DMS 273 treated with DMSO at 0.1 percent for 48 hours (cell line): ENCODE measurements around the gene SLC33A1.
"Not testable (repeated sequence)": the region's sequence is repeated elsewhere in the genome, so short reads cannot be mapped to it uniquely, and the experiment has no call there.

Source experiments
- DNase-seq: peaks from one replicate; lab custom pipeline; 2025; lab: John Stamatoyannopoulos, UW

The SLC33A1 gene

GRCh38 chr3:155861476-155862183 is 7.4 kb upstream of the SLC33A1 start:
- DNase-seq, result no peak

DNA sequence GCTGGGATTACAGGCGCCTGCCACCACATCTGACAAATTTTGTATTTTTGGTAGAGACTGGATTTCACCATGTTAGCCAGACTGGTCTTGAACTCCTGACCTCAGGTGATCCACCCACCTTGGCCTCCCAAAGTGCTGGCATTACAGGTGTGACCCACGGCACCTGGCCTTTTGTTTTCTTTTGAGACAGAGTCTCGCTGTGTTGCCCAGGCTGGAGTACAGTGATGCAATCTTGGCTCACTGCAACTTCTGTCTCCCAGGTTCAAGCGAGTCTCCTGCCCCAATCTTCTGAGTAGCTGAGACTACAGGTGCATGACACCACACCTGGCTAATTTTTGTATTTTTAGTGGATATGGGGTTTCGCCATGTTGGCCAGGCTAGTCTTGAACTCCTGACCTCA is 6.2 kb upstream of the SLC33A1 start:
- DNase-seq, result not testable (repeated sequence)

DNA sequence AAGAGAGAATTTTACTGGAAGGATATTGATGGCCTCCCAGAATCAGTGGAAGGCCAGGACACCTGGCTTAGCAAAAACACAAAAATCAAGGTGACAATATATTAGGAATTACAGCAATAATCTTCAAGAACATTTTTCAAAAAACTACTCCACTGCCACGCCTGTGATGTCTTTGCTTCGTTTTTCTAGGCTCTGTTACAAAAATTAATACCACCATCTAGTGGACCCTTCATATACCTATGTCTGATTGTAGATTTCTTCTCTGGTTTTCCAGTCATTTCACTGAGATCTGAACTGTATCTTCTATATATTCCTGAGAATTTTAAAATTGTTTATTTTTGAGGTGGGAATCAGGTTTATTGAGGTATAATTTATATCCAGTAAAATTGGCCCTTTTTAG is 5.6 kb upstream of the SLC33A1 start:
- DNase-seq, result no peak

DNA sequence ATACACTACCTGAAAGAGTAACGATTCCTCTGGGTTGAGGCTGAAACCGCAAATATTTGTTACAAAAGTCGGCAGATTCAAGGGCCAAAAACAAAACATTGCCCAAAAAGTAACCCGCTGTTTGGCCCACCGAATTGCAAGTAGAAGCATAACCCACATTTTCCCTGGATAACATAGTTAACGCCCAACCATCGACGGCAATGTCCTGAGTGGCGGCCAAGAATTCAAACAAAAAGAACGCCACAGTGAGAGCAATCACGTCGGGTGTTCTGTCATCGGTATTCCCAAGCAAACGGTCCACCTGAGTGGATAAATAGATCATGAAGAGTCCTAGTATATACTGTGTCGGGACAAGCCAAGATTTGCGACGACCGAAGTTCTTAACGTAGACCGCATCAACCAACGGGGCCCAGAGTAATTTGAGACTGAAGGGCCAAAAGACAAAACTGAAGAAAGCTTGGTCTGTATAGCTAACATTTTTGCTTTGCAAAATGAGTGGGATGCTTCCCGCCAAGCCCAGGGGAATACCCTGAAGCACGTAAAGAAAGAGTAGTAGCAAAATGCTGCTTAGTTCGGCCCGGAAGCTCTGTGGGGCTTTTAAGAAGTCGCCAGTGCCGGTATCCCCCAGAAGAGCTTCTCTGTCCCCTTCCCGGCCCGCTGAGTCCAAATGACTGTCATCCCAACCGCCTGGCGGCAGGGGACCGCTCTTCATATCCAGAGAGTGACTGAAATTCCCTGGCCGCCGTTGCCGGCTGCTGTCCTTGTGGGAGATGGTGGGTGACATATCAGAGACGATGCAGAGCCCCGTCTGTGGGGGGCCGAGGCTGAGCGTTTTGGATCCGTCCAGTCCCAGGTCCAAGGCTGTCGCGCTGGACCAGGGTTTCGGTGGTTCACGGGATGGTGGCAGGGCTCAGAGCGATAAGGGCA is 750 bp downstream of the SLC33A1 start:
- DNase-seq, result no peak

DNA sequence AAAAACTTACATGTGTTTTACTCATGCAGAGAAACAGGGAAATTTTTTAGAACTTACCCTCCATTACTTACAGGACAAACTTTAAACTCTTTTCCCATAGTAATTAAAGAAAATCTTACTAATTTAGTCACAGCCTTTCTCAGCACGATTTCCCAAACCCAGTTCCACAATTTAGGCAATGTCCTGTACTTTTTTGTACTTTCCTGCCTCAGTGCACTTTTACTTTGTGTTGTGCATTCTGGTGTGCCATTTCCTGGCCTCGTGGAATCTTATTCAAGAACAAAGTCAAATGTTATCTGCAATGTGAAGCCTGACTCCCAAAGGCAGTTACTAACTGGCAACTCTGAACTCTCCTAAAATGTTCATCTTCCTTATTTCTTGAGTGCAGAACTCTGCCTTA is 1.9 kb downstream of the SLC33A1 start:
- no peak for DNase-seq

DNA sequence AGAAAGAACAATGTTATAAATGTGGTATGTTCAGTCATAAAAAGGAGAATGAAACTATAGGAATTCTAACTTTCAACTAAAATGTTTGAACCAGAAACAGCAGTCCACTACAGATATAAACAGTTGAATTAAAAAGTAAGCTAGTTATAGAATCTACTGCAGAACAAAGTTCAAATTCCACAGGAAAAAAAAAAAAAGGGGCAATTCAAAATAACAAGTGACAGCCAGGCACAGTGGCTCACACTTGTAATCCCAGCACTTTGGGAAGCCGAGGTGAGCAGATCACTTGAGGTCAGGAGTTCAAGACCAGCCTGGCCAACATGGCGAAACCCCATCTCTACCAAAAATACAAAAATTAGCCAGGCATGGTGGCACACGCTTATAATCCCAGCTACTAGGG is 4.8 kb downstream of the SLC33A1 start:
- not testable (repeated sequence) for DNase-seq

- no peak for DNase-seq
Observed at GRCh38 chr3:155847993-155848392, 6.2 kb downstream of the SLC33A1 start.

DNA sequence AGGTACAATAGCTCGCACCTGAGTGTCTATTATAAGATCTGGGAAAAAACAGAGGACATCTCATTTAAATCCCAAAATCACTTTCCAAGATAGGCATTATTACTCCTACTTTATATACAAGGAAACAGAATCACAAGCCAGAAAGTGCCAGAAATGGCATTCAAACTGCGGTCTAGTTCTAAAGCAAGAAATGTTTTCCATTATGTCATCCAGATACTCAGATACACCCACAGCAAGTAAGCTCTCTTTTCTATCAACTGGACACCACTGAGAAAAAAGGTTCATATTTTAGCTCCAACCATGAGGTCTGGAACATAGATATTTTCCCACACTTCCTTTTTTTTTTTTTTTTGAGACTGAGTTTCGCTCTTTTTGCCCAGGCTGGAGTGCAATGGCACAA is 8.1 kb downstream of the SLC33A1 start:
- DNase-seq, result no peak

- no peak for DNase-seq
Observed at GRCh38 chr3:155843569-155843968, 10.7 kb downstream of the SLC33A1 start.

- no peak for DNase-seq
Observed at GRCh38 chr3:155835341-155836071, 18.7 kb downstream of the SLC33A1 start.

GRCh38 chr3:155828490-155829098 is 25.6 kb downstream of the SLC33A1 start:
- not testable (repeated sequence) for DNase-seq

GRCh38 chr3:155815030-155815545 is 39.1 kb downstream of the SLC33A1 start:
- DNase-seq, result no peak

- not testable (repeated sequence) for DNase-seq
Observed at GRCh38 chr3:155813224-155813623, 41.0 kb downstream of the SLC33A1 start.

DNA sequence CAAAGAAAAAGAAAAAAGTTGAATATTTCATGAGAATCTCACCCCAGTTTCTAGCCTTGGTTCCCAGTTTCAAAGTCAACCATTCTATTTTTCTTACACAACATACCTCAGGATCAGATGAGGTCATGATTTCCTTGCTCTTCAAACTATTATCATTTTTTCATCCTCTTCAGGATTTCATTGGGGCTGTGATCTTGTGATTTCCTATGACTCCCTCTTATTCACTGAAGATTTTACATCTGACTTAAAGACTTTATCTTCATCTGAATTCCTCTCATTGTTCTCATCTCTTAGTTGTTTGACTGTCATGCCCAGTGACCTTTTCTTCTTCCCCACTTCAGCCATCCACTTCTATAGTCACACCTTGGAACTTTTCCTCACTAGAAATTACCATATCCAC is 45.0 kb downstream of the SLC33A1 start:
- DNase-seq, result no peak

DNA sequence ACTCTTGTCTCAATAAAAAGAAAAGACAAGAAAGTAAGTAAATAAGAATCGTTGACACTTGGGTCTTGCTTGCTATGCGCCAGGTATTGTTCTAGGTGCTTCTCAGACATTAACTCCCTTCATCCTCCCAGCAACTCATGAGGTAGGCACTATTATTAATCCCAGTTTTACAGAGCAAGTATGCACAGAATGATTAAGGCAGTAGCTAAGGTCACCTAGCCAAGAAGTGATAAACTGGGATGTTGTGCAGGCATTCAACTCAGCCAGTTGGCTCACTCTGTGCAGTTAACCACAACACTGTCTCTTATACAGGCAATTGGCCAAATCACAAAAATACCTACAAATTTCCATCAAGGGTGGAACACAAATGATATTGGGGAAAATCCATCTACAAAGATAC is 46.4 kb downstream of the SLC33A1 start:
- no peak for DNase-seq

GRCh38 chr3:155805802-155806618 is 48.2 kb downstream of the SLC33A1 start, which contains the start of gene C3orf33:
TSS of gene C3orf33 (minus strand) at chr3:155806278. CDS start at chr3:155806252, 26 bp downstream.
- peak; percentile 42 for DNase-seq

DNA sequence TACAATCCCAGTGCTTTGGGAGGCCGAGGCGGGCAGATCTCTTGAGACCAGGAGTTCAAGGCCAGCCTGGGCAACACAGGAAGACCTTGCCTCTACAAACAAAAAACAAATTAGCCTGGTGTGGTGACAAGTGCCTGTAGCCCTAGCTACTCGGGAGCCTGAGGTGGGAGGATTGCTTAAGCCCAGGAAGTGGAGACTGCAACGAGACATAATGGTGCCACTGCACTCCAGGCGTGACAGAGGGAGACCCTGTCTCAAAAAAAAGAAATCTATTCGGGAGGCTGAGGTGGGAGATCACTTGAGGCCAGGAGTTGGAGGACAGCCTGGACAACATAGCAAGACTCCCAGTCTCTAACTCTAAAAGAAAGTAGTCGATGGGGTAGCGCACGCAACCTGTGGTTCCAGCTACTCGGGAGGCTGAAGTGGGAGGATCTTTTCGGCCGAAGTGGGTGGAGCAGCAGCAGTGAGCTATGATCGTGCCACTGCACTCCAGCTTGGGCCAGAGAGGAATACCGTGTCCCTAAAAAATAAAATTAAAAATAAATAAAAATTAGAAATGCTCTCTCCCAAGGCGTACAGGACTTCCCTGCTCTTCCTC is 48.9 kb downstream of the SLC33A1 start:
- no peak for DNase-seq

GRCh38 chr3:155804323-155804722 is 49.9 kb downstream of the SLC33A1 start:
- no peak for DNase-seq

- DNase-seq, result no peak
Observed at GRCh38 chr3:155792532-155792931, 61.7 kb downstream of the SLC33A1 start.

- DNase-seq, result no peak
Observed at GRCh38 chr3:155791190-155791589, 63.0 kb downstream of the SLC33A1 start.
